ENCODE results near the gene ESYT2.

The ESYT2 gene

GRCh38 chr7:158821171-158822031, 7.9 kb downstream of the ESYT2 start:
- no peak for DNase-seq

GRCh38 chr7:158820656-158821055, 8.7 kb downstream of the ESYT2 start:
- DNase-seq, result no peak

GRCh38 chr7:158819571-158820203, 9.6 kb downstream of the ESYT2 start:
- no peak for DNase-seq

- peak; percentile 63 for DNase-seq
Measured at GRCh38 chr7:158818325-158819213, 10.7 kb downstream of the ESYT2 start.

- peak; percentile 55 for DNase-seq
Measured at GRCh38 chr7:158816995-158817394, 12.3 kb downstream of the ESYT2 start.

GRCh38 chr7:158816271-158816670, 13.0 kb downstream of the ESYT2 start:
- DNase-seq, result no peak

- DNase-seq, result no peak
Measured at GRCh38 chr7:158815800-158816128, 13.5 kb downstream of the ESYT2 start.

GRCh38 chr7:158815083-158815799, 14.1 kb downstream of the ESYT2 start:
- DNase-seq, result peak; percentile 24

GRCh38 chr7:158814637-158815036, 14.7 kb downstream of the ESYT2 start:
- peak; percentile 39 for DNase-seq

GRCh38 chr7:158812684-158813083, 16.6 kb downstream of the ESYT2 start:
- peak; percentile 87 for DNase-seq

- DNase-seq, result no peak
Measured at GRCh38 chr7:158811894-158812293, 17.4 kb downstream of the ESYT2 start.

GRCh38 chr7:158811461-158811860, 17.8 kb downstream of the ESYT2 start:
- DNase-seq, result peak; percentile 70

- DNase-seq, result no peak
Measured at GRCh38 chr7:158810846-158811245, 18.5 kb downstream of the ESYT2 start.

- DNase-seq, result peak; percentile 24
Measured at GRCh38 chr7:158809596-158809995, 19.7 kb downstream of the ESYT2 start.

- DNase-seq, result no peak
Measured at GRCh38 chr7:158808126-158808525, 21.2 kb downstream of the ESYT2 start.

GRCh38 chr7:158805937-158806336, 23.4 kb downstream of the ESYT2 start:
- DNase-seq, result no peak

GRCh38 chr7:158805414-158805813, 23.9 kb downstream of the ESYT2 start:
- no peak for DNase-seq

GRCh38 chr7:158804335-158804734, 25.0 kb downstream of the ESYT2 start:
- DNase-seq, result peak; percentile 35

- DNase-seq, result no peak
Measured at GRCh38 chr7:158803367-158803969, 25.8 kb downstream of the ESYT2 start.

- DNase-seq, result no peak
Measured at GRCh38 chr7:158802535-158803366, 26.6 kb downstream of the ESYT2 start.

- no peak for DNase-seq
Measured at GRCh38 chr7:158798741-158799140, 30.6 kb downstream of the ESYT2 start.
